Stimulated activated CD4-positive, alpha-beta T cell treated with anti-CD3 and anti-CD28 coated beads, Interleukin-2, amount 100 ng/mL, for 24 hours (primary cell): Measurements from ENCODE around the gene RASGRP1.
A peak's percentile ranks its signal among the peaks of the same experiment; 100 is the strongest.
"Not testable (repeated sequence)": the region's sequence is repeated elsewhere in the genome, so short reads cannot be mapped to it uniquely, and the experiment has no call there.

ENCODE experiments used
- DNase-seq, 2 donors: peaks; one replicate each; pipeline ENCODE4 v3.0.0-alpha.2; 2020

RASGRP1 gene

GRCh38 chr15:38564557-38565286 is at the start of gene RASGRP1:
Gene RASGRP1 (minus strand): TSS chr15:38564814. CDS start chr15:38564628, 186 bp downstream.
- peak; percentile 83 to 85 for DNase-seq

- no peak for DNase-seq
Measured at GRCh38 chr15:38613085-38613484, 48.5 kb upstream of the RASGRP1 start.

- peak; percentile 59 to 67 for DNase-seq
Measured at GRCh38 chr15:38612159-38612863, 47.7 kb upstream of the RASGRP1 start.

- DNase-seq: peak; percentile 42 to 48
Measured at GRCh38 chr15:38611228-38611627, 46.6 kb upstream of the RASGRP1 start.

- peak; percentile 46 to 52 for DNase-seq
Measured at GRCh38 chr15:38610748-38611147, 46.1 kb upstream of the RASGRP1 start.

- no peak for DNase-seq
Measured at GRCh38 chr15:38609097-38609738, 44.6 kb upstream of the RASGRP1 start.

- DNase-seq: no peak
Measured at GRCh38 chr15:38608682-38609081, 44.1 kb upstream of the RASGRP1 start.

- DNase-seq: no peak
Measured at GRCh38 chr15:38605744-38606143, 41.1 kb upstream of the RASGRP1 start.

GRCh38 chr15:38603672-38604071 is 39.1 kb upstream of the RASGRP1 start:
- no peak for DNase-seq

- no peak for DNase-seq
Measured at GRCh38 chr15:38602910-38603670, 38.5 kb upstream of the RASGRP1 start.

GRCh38 chr15:38600236-38600635 is 35.6 kb upstream of the RASGRP1 start:
- no peak for DNase-seq

- no peak for DNase-seq
Measured at GRCh38 chr15:38598749-38599148, 34.1 kb upstream of the RASGRP1 start.

GRCh38 chr15:38597219-38597800 is 32.7 kb upstream of the RASGRP1 start:
- no peak for DNase-seq

GRCh38 chr15:38593524-38593923 is 28.9 kb upstream of the RASGRP1 start:
- no peak for DNase-seq

- DNase-seq: no peak
Measured at GRCh38 chr15:38589502-38589901, 24.9 kb upstream of the RASGRP1 start.

- no peak for DNase-seq
Measured at GRCh38 chr15:38588672-38589071, 24.1 kb upstream of the RASGRP1 start.

- DNase-seq: no peak
Measured at GRCh38 chr15:38587214-38587613, 22.6 kb upstream of the RASGRP1 start.

- not testable (repeated sequence) for DNase-seq
Measured at GRCh38 chr15:38586005-38586404, 21.4 kb upstream of the RASGRP1 start.

- no peak for DNase-seq
Measured at GRCh38 chr15:38578626-38579025, 14.0 kb upstream of the RASGRP1 start.

- DNase-seq: no peak
Measured at GRCh38 chr15:38577424-38577987, 12.9 kb upstream of the RASGRP1 start.

- no peak for DNase-seq
Measured at GRCh38 chr15:38576837-38577236, 12.2 kb upstream of the RASGRP1 start.

GRCh38 chr15:38576261-38576660 is 11.6 kb upstream of the RASGRP1 start:
- no peak for DNase-seq
